ENCODE results near the gene ACSM3. TPM values are rescaled to one million over a fixed set of nuclear protein-coding genes. Genes with fewer than 3 reads are reported as not detected.
"Not testable (repeated sequence)": the region's sequence is repeated elsewhere in the genome, so short reads cannot be mapped to it uniquely, and the experiment has no call there.

ACSM3 gene
- total and polyA plus RNA-seq, 4 donors: 0.49 to 2.2 (median 0.99) TPM

GRCh38 chr16:20747030-20747816 lies 16.6 kb upstream of the ACSM3 start:
- intact Hi-C loops (cut with DNase I): loop anchor here in 1 of 2 donors (10.0 kb wide), 1 partner anchor 132 kb away; no protein-coding TSS in a partner anchor
- no peak for DNase-seq
- ATAC-seq (ENCODE audit: low FRiP score): no peak
- Histone ChIP-seq H3K27me3 (ENCODE audit: control insufficient read depth in 1 of 2, insufficient read depth in 2 of 2, low read length in 1 of 2) (peaks cover 0 to 2% of the 10 kb centered on the region in 2 donors), H3K9me3 (ENCODE audit: control insufficient read depth, low read length) (peaks cover 1% of the 10 kb centered on the region), H3K27ac (ENCODE audit: low read depth in 1 of 2, low read length in 2 of 2) (no peak overlapping the region), H3K36me3 (ENCODE audit: control insufficient read depth in 1 of 2, insufficient read depth in 2 of 2, low read length in 1 of 2) (no peaks in the 10 kb centered on the region), H3K4me1 (ENCODE audit: control insufficient read depth in 1 of 2, insufficient read depth in 2 of 2, low read length in 2 of 2) (no peaks in the 10 kb centered on the region), H3K4me3 (ENCODE audit: low read length in 2 of 2) (no peak overlapping the region)
- WGBS, 2 donors: 76 to 83% methylated on average over 4 of the region's 4 CpGs

GRCh38 chr16:20749474-20749873 lies 14.3 kb upstream of the ACSM3 start:
- H3K27me3 ChIP-seq (ENCODE audit: control insufficient read depth in 1 of 2, insufficient read depth in 2 of 2, low read length in 1 of 2): peaks cover 0 to 2% of the 10 kb centered on the region in 2 donors
- H3K9me3 ChIP-seq (ENCODE audit: control insufficient read depth, low read length): peaks cover 1% of the 10 kb centered on the region
- ATAC-seq (ENCODE audit: low FRiP score) (no peak), DNase-seq (no peak)
- no peaks in the 10 kb centered on the region for H3K4me1 ChIP-seq (ENCODE audit: control insufficient read depth in 1 of 2, insufficient read depth in 2 of 2, low read length in 2 of 2)
- H3K36me3 ChIP-seq (ENCODE audit: control insufficient read depth in 1 of 2, insufficient read depth in 2 of 2, low read length in 1 of 2): no peaks in the 10 kb centered on the region
- no peak overlapping the region for H3K27ac ChIP-seq (ENCODE audit: low read depth in 1 of 2, low read length in 2 of 2)
- no peak overlapping the region for H3K4me3 ChIP-seq (ENCODE audit: low read length in 2 of 2)
- intact Hi-C loops (cut with DNase I): loop anchor here in 1 of 2 donors (10.0 kb wide), 1 partner anchor 135 kb away; no protein-coding TSS in a partner anchor
- WGBS, 2 donors: 83 to 96% methylated on average over 1 of the region's 1 CpG

GRCh38 chr16:20750558-20750957 lies 13.3 kb upstream of the ACSM3 start:
- Histone ChIP-seq H3K4me1 (ENCODE audit: control insufficient read depth in 1 of 2, insufficient read depth in 2 of 2, low read length in 2 of 2) (no peaks in the 10 kb centered on the region), H3K4me3 (ENCODE audit: low read length in 2 of 2) (no peak overlapping the region), H3K36me3 (ENCODE audit: control insufficient read depth in 1 of 2, insufficient read depth in 2 of 2, low read length in 1 of 2) (no peaks in the 10 kb centered on the region), H3K27me3 (ENCODE audit: control insufficient read depth in 1 of 2, insufficient read depth in 2 of 2, low read length in 1 of 2) (peaks cover 0 to 2% of the 10 kb centered on the region in 2 donors), H3K9me3 (ENCODE audit: control insufficient read depth, low read length) (peaks cover 1% of the 10 kb centered on the region), H3K27ac (ENCODE audit: low read depth in 1 of 2, low read length in 2 of 2) (no peak overlapping the region)
- 63 to 92% methylated on average over 1 of the region's 1 CpG for WGBS, 2 donors
- ATAC-seq (ENCODE audit: low FRiP score): no peak
- DNase-seq: no peak
- intact Hi-C loops (cut with DNase I): no loop called here

GRCh38 chr16:20753727-20754126 lies 10.1 kb upstream of the ACSM3 start:
- H3K27ac ChIP-seq (ENCODE audit: low read depth in 1 of 2, low read length in 2 of 2): no peak overlapping the region
- no peaks in the 10 kb centered on the region for H3K27me3 ChIP-seq (ENCODE audit: control insufficient read depth in 1 of 2, insufficient read depth in 2 of 2, low read length in 1 of 2)
- H3K4me3 ChIP-seq (ENCODE audit: low read length in 2 of 2): no peak overlapping the region
- ATAC-seq (ENCODE audit: low FRiP score): no peak
- intact Hi-C loops (cut with DNase I): no loop called here
- 61 to 71% methylated on average over 1 of the region's 1 CpG for WGBS, 2 donors
- no peaks in the 10 kb centered on the region for H3K36me3 ChIP-seq (ENCODE audit: control insufficient read depth in 1 of 2, insufficient read depth in 2 of 2, low read length in 1 of 2)
- no peaks in the 10 kb centered on the region for H3K4me1 ChIP-seq (ENCODE audit: control insufficient read depth in 1 of 2, insufficient read depth in 2 of 2, low read length in 2 of 2)
- DNase-seq: no peak
- no peaks in the 10 kb centered on the region for H3K9me3 ChIP-seq (ENCODE audit: control insufficient read depth, low read length)

GRCh38 chr16:20755238-20755637 lies 8.6 kb upstream of the ACSM3 start:
- ATAC-seq (ENCODE audit: low FRiP score) (no peak), DNase-seq (no peak)
- Histone ChIP-seq H3K4me3 (ENCODE audit: low read length in 2 of 2) (no peak overlapping the region), H3K4me1 (ENCODE audit: control insufficient read depth in 1 of 2, insufficient read depth in 2 of 2, low read length in 2 of 2) (no peaks in the 10 kb centered on the region), H3K36me3 (ENCODE audit: control insufficient read depth in 1 of 2, insufficient read depth in 2 of 2, low read length in 1 of 2) (no peaks in the 10 kb centered on the region), H3K27me3 (ENCODE audit: control insufficient read depth in 1 of 2, insufficient read depth in 2 of 2, low read length in 1 of 2) (no peaks in the 10 kb centered on the region), H3K27ac (ENCODE audit: low read depth in 1 of 2, low read length in 2 of 2) (no peak overlapping the region), H3K9me3 (ENCODE audit: control insufficient read depth, low read length) (no peaks in the 10 kb centered on the region)
- intact Hi-C loops (cut with DNase I): no loop called here
- 85 to 89% methylated on average over 1 of the region's 1 CpG for WGBS, 2 donors

GRCh38 chr16:20755799-20756198 lies 8.0 kb upstream of the ACSM3 start:
- H3K4me1 ChIP-seq (ENCODE audit: control insufficient read depth in 1 of 2, insufficient read depth in 2 of 2, low read length in 2 of 2); H3K9me3 ChIP-seq (ENCODE audit: control insufficient read depth, low read length); H3K36me3 ChIP-seq (ENCODE audit: control insufficient read depth in 1 of 2, insufficient read depth in 2 of 2, low read length in 1 of 2); H3K27me3 ChIP-seq (ENCODE audit: control insufficient read depth in 1 of 2, insufficient read depth in 2 of 2, low read length in 1 of 2); H3K4me3 ChIP-seq (ENCODE audit: low read length in 2 of 2); intact Hi-C loops (cut with DNase I); ATAC-seq (ENCODE audit: low FRiP score); H3K27ac ChIP-seq (ENCODE audit: low read depth in 1 of 2, low read length in 2 of 2); DNase-seq: not testable (repeated sequence)
- WGBS, 2 donors: 92 to 97% methylated on average over 2 to 3 of the region's 5 CpGs

GRCh38 chr16:20760346-20760745 lies 3.5 kb upstream of the ACSM3 start:
- DNase-seq: no peak
- Histone ChIP-seq H3K4me3 (ENCODE audit: low read length in 2 of 2) (no peak overlapping the region), H3K4me1 (ENCODE audit: control insufficient read depth in 1 of 2, insufficient read depth in 2 of 2, low read length in 2 of 2) (no peaks in the 10 kb centered on the region), H3K27me3 (ENCODE audit: control insufficient read depth in 1 of 2, insufficient read depth in 2 of 2, low read length in 1 of 2) (no peaks in the 10 kb centered on the region), H3K36me3 (ENCODE audit: control insufficient read depth in 1 of 2, insufficient read depth in 2 of 2, low read length in 1 of 2) (no peaks in the 10 kb centered on the region), H3K27ac (ENCODE audit: low read depth in 1 of 2, low read length in 2 of 2) (no peak overlapping the region), H3K9me3 (ENCODE audit: control insufficient read depth, low read length) (no peaks in the 10 kb centered on the region)
- no peak for ATAC-seq (ENCODE audit: low FRiP score)
- WGBS, 2 donors: 66% methylated on average over 2 of the region's 2 CpGs
- intact Hi-C loops (cut with DNase I): no loop called here

GRCh38 chr16:20761175-20761574 lies 2.6 kb upstream of the ACSM3 start:
- intact Hi-C loops (cut with DNase I): no loop called here
- ATAC-seq (ENCODE audit: low FRiP score) (no peak), DNase-seq (no peak)
- Histone ChIP-seq H3K4me1 (ENCODE audit: control insufficient read depth in 1 of 2, insufficient read depth in 2 of 2, low read length in 2 of 2) (no peaks in the 10 kb centered on the region), H3K27me3 (ENCODE audit: control insufficient read depth in 1 of 2, insufficient read depth in 2 of 2, low read length in 1 of 2) (no peaks in the 10 kb centered on the region), H3K27ac (ENCODE audit: low read depth in 1 of 2, low read length in 2 of 2) (no peak overlapping the region), H3K36me3 (ENCODE audit: control insufficient read depth in 1 of 2, insufficient read depth in 2 of 2, low read length in 1 of 2) (no peaks in the 10 kb centered on the region), H3K9me3 (ENCODE audit: control insufficient read depth, low read length) (no peaks in the 10 kb centered on the region), H3K4me3 (ENCODE audit: low read length in 2 of 2) (no peak overlapping the region)
- WGBS, 2 donors: 79 to 82% methylated on average over 1 of the region's 1 CpG

- Histone ChIP-seq H3K4me1 (ENCODE audit: control insufficient read depth in 1 of 2, insufficient read depth in 2 of 2, low read length in 2 of 2) (no peaks in the 10 kb centered on the region), H3K27me3 (ENCODE audit: control insufficient read depth in 1 of 2, insufficient read depth in 2 of 2, low read length in 1 of 2) (no peaks in the 10 kb centered on the region), H3K9me3 (ENCODE audit: control insufficient read depth, low read length) (no peaks in the 10 kb centered on the region), H3K27ac (ENCODE audit: low read depth in 1 of 2, low read length in 2 of 2) (no peak overlapping the region), H3K4me3 (ENCODE audit: low read length in 2 of 2) (no peak overlapping the region), H3K36me3 (ENCODE audit: control insufficient read depth in 1 of 2, insufficient read depth in 2 of 2, low read length in 1 of 2) (no peaks in the 10 kb centered on the region)
- intact Hi-C loops (cut with DNase I): no loop called here
- 87 to 91% methylated on average over 3 of the region's 3 CpGs for WGBS, 2 donors
- DNase-seq (no peak), ATAC-seq (ENCODE audit: low FRiP score) (no peak)
Observed at GRCh38 chr16:20762404-20763123, 1.2 kb upstream of the ACSM3 start.
